AG04449 (cell line): Measurements from ENCODE around the gene TMEM98.
A peak's percentile ranks its signal among the peaks of the same experiment; 100 is the strongest.

ENCODE experiments used
- CTCF ChIA-PET: fragments of 350-600 bp; formaldehyde crosslinking; extraction: SDS; loops from one replicate; lab custom pipeline; 2021; ENCODE audit warnings: antibody characterized with exemption; lab: Yijun Ruan, JAX
- POLR2A ChIA-PET: fragments of 400-600, 350-600 bp; formaldehyde crosslinking; extraction: SDS; loops from one replicate; lab custom pipeline; 2020; ENCODE audit warnings: antibody characterized with exemption, inconsistent platforms; lab: Yijun Ruan, JAX
- DNase-seq: peaks from one replicate; pipeline ENCODE4 v3.0.0-alpha.2; 2010; ENCODE audit warnings: low read depth, low spot score
- H3K4me3 ChIP-seq: 2 replicates; pipeline ENCODE4 v1.5.1; 2011; ENCODE audit warnings: low read depth, mild to moderate bottlenecking, control low read depth, low read length
- CTCF ChIP-seq: IDR thresholded peaks from one replicate; pipeline ENCODE4 v1.5.1; 2011; ENCODE audit warnings: mild to moderate bottlenecking, moderate library complexity, low read length, control low read depth, inconsistent platforms; ENCODE audit not compliant: insufficient read depth; ENCODE audit errors: missing control alignments

The TMEM98 gene

GRCh38 chr17:32953045-32953444 is 25.1 kb downstream of the TMEM98 start:
- ChIA-PET POLR2A (no interaction called here), CTCF (interaction anchor here (5.5 kb wide), 1 partner anchor 16 kb away, joined by 18 read pairs; no protein-coding TSS in a partner anchor)
- no peak for TF ChIP-seq CTCF
- DNase-seq: no peak
- H3K4me3 ChIP-seq: no peak overlapping the region

GRCh38 chr17:32953857-32954256 is 25.9 kb downstream of the TMEM98 start:
- no peak for DNase-seq
- no peak for TF ChIP-seq CTCF
- POLR2A ChIA-PET: no interaction called here
- H3K4me3 ChIP-seq: no peak overlapping the region
- CTCF ChIA-PET: interaction anchor here (5.5 kb wide), 1 partner anchor 17 kb away, joined by 18 read pairs; no protein-coding TSS in a partner anchor

GRCh38 chr17:32954477-32954876 is 26.5 kb downstream of the TMEM98 start:
- no peak for DNase-seq
- no peak overlapping the region for H3K4me3 ChIP-seq
- CTCF ChIA-PET: interaction anchor here (5.5 kb wide), 1 partner anchor 18 kb away, joined by 18 read pairs; no protein-coding TSS in a partner anchor
- POLR2A ChIA-PET: no interaction called here
- TF ChIP-seq CTCF: no peak

- POLR2A ChIA-PET: no interaction called here
- CTCF ChIA-PET: interaction anchor here (1.8 to 5.5 kb wide), 2 partner anchors 16 to 19 kb away, joined by 4 to 18 read pairs; no protein-coding TSS in a partner anchor
- H3K4me3 ChIP-seq: no peak overlapping the region
- TF ChIP-seq CTCF: no peak
- no peak for DNase-seq
Observed at GRCh38 chr17:32955155-32955554, 27.2 kb downstream of the TMEM98 start.

- no peak for TF ChIP-seq CTCF
- POLR2A ChIA-PET: no interaction called here
- DNase-seq: no peak
- H3K4me3 ChIP-seq: no peak overlapping the region
- CTCF ChIA-PET: interaction anchor here (1.0 to 1.8 kb wide), 3 partner anchors 15 to 173 kb away, joined by 3 to 4 read pairs (median 3); no protein-coding TSS in a partner anchor
Observed at GRCh38 chr17:32956240-32956970, 28.5 kb downstream of the TMEM98 start.

GRCh38 chr17:32958418-32958817 is 30.5 kb downstream of the TMEM98 start:
- peak; percentile 31 for DNase-seq
- H3K4me3 ChIP-seq: no peak overlapping the region
- ChIA-PET CTCF (interaction anchor here (1.2 kb wide), 1 partner anchor 15 kb away, joined by 3 read pairs; no protein-coding TSS in a partner anchor), POLR2A (no interaction called here)
- TF ChIP-seq CTCF: no peak
